ACHN (cell line): ENCODE data around the gene FBXW5.

ENCODE experiments used
- DNase-seq: peaks from one replicate; pipeline ENCODE4 v3.0.0-alpha.2; 2015
- in situ Hi-C: cut with HindIII; loops from 2 replicates; pipeline ENCODE4 v1.10.0; 2017; ENCODE audit warnings: low sequenced_read_pairs, low pct_ligation_motif_present, low pct_unique_long_range_greater_than_20kb

FBXW5 gene

GRCh38 chr9:136942112-136942880 is 2.2 kb downstream of the FBXW5 start:
- no peak for DNase-seq
- in situ Hi-C loops, result no loop called here

- no peak for DNase-seq
- in situ Hi-C loops, result no loop called here
Observed at GRCh38 chr9:136941231-136942111, 3.1 kb downstream of the FBXW5 start.

GRCh38 chr9:136940526-136941230 is 3.9 kb downstream of the FBXW5 start:
- in situ Hi-C loops, result no loop called here
- DNase-seq, result no peak

DNA sequence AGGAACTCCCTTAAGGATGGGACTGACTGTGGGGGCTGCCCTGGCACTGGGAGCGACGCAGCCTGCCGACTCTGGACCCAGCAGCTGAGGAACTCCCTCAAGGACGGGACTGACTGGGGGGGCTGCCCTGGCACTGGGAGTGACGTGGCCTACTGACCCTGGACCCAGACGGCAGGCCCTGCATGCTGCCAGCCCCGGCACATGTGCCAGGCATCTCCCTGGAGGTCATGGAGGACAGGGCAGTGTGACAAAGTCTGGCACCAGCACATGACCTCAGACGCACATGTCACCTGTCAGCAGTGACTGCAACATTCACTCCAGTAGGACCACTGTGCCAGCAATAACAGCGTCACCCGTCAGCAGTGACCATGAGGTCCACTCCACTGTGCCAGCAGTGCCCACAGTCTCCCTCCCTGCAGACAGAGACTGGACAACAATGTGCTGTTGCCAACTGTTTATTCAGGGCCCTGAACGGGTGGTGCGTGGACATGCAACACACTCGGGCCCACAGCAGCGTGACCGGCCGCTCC is 4.5 kb downstream of the FBXW5 start:
- in situ Hi-C loops, result no loop called here

DNA sequence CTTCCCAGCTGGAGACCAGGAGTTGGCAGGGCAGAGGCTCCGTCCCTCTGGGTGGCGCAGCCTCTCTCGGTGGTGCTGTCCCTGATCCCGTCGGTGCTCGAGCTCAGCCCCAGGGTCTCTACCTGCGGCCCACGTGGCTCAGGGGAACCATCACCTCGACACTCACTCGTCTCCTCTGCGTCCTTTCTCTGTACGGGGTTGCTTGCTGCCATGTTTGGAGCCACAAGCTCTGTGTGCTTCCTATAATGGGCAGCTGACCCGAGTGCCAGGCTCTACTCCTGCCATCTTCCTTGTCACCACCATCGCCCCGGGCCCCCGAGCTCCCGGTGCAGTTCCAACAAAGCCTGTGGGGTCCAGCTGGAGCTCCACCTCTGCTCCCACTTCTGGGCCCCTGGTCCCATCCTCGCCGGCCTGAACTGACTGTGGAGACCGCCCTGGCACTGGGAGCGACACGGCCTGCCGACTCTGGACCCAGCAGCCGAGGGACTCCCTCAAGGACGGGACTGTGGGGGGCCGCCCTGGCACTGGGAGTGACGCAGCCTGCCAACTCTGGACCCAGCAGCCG is 5.0 kb downstream of the FBXW5 start:
- DNase-seq, result no peak
- in situ Hi-C loops, result no loop called here

More for the DNA sequence above, 4.5 kb downstream of the FBXW5 start:
- no peak for DNase-seq

GRCh38 chr9:136937186-136938001 is 7.1 kb downstream of the FBXW5 start:
- in situ Hi-C loops, result no loop called here

GRCh38 chr9:136936645-136937170 is 7.8 kb downstream of the FBXW5 start:
- in situ Hi-C loops, result no loop called here
- DNase-seq, result no peak

More at GRCh38 chr9:136937186-136938001, 7.1 kb downstream of the FBXW5 start:
- DNase-seq, result no peak

- DNase-seq, result no peak
- in situ Hi-C loops, result no loop called here
Observed at GRCh38 chr9:136935651-136936050, 8.9 kb downstream of the FBXW5 start.

DNA sequence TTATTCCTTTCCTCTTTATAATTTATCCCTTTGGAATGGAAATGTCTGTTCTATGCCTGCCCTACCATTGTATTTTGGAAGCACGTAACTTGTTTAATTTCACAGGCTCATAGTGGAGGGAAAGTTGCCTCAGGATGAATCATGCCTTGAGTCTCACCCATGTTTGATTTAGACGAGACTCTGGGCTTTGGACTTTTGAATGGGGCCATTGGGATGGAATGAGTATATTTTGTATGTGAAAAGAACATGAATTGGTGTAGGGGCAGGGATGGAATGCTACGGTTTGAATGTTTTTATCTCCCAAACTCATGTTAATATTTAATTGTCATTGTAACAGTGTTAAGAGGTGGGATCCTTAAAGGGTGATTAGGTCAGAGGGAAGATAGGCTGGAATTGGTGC is 10.3 kb downstream of the FBXW5 start:
- in situ Hi-C loops, result no loop called here
- no peak for DNase-seq

- in situ Hi-C loops, result no loop called here
- DNase-seq, result no peak
Observed at GRCh38 chr9:136931611-136932130, 12.9 kb downstream of the FBXW5 start.

DNA sequence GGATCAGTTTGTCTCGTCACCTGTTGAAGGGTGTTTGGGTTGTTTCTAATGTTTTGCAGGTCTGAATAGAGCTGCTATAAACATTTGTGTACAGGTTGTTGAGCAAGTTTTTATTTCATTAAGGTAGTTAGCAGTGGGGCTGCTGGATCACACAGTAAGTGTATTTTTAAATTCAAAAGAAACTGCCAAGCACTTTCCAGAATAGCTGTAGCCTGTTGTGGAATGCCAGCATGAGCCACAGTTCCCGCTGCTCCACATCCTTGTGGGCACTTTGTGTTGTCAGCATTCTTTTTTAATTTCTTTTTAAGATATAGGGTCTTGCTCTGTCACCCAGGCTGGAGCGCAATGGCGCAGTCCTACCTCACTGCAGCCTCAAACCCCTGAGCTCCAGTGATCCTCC is 14.5 kb downstream of the FBXW5 start:
- DNase-seq, result no peak
- in situ Hi-C loops, result no loop called here

GRCh38 chr9:136928591-136928990 is 15.9 kb downstream of the FBXW5 start:
- in situ Hi-C loops, result no loop called here
- DNase-seq, result no peak

DNA sequence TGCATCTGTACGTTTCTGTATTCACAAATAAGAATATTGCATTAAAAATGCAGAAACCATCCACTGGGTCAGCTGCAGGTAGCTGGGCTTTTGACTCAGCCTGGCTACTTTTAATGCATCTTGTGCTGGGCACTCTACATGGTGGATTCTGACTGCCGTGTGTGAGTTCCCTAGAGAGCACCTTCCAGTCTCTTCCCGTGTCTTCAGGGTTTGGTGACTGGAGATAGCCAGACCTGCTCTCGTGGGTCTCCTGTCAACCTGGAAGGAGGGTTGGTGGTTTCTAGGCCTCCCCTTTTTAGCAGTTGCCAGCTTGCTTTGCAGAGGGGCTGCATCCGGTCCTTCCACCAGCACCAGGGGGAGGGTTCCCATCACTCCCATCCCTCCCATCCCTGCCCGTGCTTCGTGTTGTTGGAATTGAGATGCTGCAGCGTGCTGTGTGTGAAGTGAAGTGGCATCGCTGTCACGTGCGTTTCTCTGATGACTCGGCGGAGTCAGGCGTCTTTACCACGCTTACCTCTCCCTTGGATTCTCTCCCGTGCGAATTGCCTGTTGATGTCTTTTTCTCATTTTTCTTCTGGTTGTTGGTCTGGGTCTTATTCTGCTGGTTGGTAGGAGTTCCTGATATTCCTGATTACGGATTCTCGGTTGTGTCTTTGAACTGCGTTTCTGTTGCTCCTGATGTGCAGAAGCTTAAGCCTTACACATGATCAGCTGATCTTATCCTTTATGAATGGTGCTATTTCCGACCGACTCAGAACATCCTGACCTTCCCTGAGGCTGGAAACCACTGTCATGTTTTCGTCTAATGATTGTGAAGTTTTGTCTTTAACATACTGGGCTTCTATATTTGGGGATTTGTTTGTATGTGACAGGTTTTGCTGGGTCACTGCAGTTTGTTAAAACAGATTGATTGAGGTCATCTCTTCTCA is 16.9 kb downstream of the FBXW5 start:
- no peak for DNase-seq
- in situ Hi-C loops, result no loop called here

DNA sequence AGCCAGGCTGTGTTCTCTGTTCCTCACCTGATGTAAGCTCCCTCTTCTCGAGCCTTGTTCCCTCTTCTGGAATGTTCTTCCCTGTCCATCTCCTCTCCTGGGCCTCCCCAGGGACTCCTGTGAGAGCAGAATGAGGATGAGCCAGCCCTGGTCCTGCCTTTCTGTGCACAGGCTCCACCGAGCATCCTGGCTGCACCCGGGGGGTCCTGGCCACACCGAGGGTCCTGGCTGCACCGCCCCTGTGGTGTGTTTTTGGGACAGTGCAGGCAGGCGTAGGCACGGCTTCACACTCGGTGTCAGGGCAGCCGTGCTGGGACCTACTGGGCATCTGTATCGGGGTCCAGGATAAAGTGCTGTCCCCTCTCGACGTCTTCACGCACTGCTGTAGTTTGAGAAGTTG is 17.8 kb downstream of the FBXW5 start:
- in situ Hi-C loops, result no loop called here
- no peak for DNase-seq

DNA sequence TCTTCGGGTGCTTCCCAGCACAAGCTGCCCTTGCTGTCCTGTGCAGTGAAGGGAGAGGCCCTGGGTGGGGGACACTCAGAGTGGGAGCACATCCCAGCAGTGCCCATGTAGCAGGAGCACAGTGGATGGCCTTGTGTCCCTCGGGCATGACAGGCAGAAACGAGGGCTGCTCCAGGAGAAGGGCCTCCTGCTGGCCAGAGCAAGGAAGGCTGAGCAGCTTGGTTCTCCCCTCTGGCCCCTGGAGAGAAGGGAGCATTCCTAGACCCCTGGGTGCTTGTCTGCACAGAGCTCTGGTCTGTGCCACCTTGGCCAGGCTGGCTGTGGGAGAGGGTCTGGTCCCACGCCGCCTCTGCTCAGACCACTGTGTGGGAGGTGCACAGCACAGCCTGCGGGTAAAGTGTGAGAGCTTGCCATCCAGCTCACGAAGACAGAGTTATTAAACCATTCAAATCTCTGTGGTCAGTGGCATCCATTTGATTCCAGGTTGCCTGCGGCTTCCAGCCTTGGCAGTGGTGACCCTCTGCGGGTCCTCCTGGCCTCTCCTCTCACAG is 18.3 kb downstream of the FBXW5 start:
- DNase-seq, result no peak
- in situ Hi-C loops, result no loop called here
